Measurements from ENCODE around the gene ALG14.

DNA sequence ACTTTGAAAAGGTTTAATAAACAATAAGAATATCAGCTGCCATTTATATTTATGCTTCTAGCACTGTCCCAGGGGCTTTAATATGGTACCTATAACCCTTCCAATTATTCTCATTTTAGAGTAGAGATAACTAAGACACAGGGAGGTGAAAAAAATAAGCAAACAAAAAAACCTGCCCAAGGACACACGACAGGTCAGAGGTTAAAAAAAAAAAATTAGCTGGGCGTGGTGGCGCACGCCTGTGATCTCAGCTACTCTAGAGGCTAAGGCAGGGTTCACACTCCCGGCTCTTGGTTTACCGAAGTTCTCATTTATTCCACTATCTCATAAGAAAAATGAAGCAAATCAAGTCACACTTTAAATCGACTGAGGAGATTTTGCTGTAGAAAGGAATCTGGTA is 111.2 kb downstream of the ALG14 start:
- TF ChIP-seq, protein P1, sequence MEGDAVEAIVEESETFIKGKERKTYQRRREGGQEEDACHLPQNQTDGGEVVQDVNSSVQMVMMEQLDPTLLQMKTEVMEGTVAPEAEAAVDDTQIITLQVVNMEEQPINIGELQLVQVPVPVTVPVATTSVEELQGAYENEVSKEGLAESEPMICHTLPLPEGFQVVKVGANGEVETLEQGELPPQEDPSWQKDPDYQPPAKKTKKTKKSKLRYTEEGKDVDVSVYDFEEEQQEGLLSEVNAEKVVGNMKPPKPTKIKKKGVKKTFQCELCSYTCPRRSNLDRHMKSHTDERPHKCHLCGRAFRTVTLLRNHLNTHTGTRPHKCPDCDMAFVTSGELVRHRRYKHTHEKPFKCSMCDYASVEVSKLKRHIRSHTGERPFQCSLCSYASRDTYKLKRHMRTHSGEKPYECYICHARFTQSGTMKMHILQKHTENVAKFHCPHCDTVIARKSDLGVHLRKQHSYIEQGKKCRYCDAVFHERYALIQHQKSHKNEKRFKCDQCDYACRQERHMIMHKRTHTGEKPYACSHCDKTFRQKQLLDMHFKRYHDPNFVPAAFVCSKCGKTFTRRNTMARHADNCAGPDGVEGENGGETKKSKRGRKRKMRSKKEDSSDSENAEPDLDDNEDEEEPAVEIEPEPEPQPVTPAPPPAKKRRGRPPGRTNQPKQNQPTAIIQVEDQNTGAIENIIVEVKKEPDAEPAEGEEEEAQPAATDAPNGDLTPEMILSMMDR (IDR thresholded peaks at IDR 0.05) = no peak
- no peak for TF ChIP-seq POLR2AphosphoS5 (IDR thresholded peaks at IDR 0.05)
- TF ChIP-seq POLR2A (IDR thresholded peaks at IDR 0.05) = no peak
